ENCODE measurements around the gene DCBLD2. TPM values are rescaled to one million over a fixed set of nuclear protein-coding genes. Genes with fewer than 3 reads are reported as not detected.

The DCBLD2 gene
- total RNA-seq, 3 donors from 2014 or later (not counting 1 experiment from before 2014, with no cell fraction given), result 0.66 to 0.99 (median 0.90) TPM

- no peaks in the 10 kb centered on the region for H3K27me3 Mint-ChIP-seq (ENCODE audit: low read depth in 2 of 2)
- no peak overlapping the region for H3K4me3 ChIP-seq (ENCODE audit: low read length)
- H3K4me1 ChIP-seq (ENCODE audit: control insufficient read depth, insufficient read depth, low read length), result no peaks in the 10 kb centered on the region
- TF ChIP-seq CTCF (IDR thresholded peaks at IDR 0.05), result no peak
- WGBS (ENCODE audit: insufficient coverage), result 88% methylated on average over 5 of the region's 5 CpGs
- no peak overlapping the region for H3K27ac Mint-ChIP-seq
- no peaks in the 10 kb centered on the region for H3K27me3 ChIP-seq (ENCODE audit: control insufficient read depth, insufficient read depth, low read length)
- DNase-seq (no peak), ATAC-seq (no peak)
- H3K9me3 ChIP-seq (ENCODE audit: control insufficient read depth, insufficient read depth, low read length), result no peaks in the 10 kb centered on the region
- no peak overlapping the region for H3K4me3 Mint-ChIP-seq
- no peaks in the 10 kb centered on the region for H3K36me3 ChIP-seq (ENCODE audit: control insufficient read depth, insufficient read depth, low read length)
- intact Hi-C loops (cut with micrococcal nuclease), result loop anchor here (5.0 kb wide), 1 partner anchor 357 kb away; no protein-coding TSS in a partner anchor
- no peaks in the 10 kb centered on the region for H3K4me1 Mint-ChIP-seq
- no peaks in the 10 kb centered on the region for H3K9me3 Mint-ChIP-seq
- no peaks in the 10 kb centered on the region for H3K36me3 Mint-ChIP-seq
- H3K27ac ChIP-seq (ENCODE audit: low read length), result no peak overlapping the region
These were observed 86.6 kb downstream of the DCBLD2 start for GRCh38 chr3:98814817-98815420.

- no peak for TF ChIP-seq CTCF (IDR thresholded peaks at IDR 0.05)
- intact Hi-C loops (cut with micrococcal nuclease), result no loop called here
- no peak overlapping the region for H3K4me3 Mint-ChIP-seq
- no peaks in the 10 kb centered on the region for H3K4me1 Mint-ChIP-seq
- ATAC-seq (no peak), DNase-seq (peak in 1 of 2 donors; percentile 12)
- 49% methylated on average over 3 of the region's 5 CpGs for WGBS (ENCODE audit: insufficient coverage)
- no peaks in the 10 kb centered on the region for H3K27me3 Mint-ChIP-seq (ENCODE audit: low read depth in 2 of 2)
- Histone ChIP-seq H3K4me3 (ENCODE audit: low read length) (no peak overlapping the region), H3K36me3 (ENCODE audit: control insufficient read depth, insufficient read depth, low read length) (no peaks in the 10 kb centered on the region), H3K27me3 (ENCODE audit: control insufficient read depth, insufficient read depth, low read length) (no peaks in the 10 kb centered on the region), H3K27ac (ENCODE audit: low read length) (no peak overlapping the region), H3K4me1 (ENCODE audit: control insufficient read depth, insufficient read depth, low read length) (no peaks in the 10 kb centered on the region), H3K9me3 (ENCODE audit: control insufficient read depth, insufficient read depth, low read length) (no peaks in the 10 kb centered on the region)
- no peaks in the 10 kb centered on the region for H3K9me3 Mint-ChIP-seq
- no peak overlapping the region for H3K27ac Mint-ChIP-seq
- no peaks in the 10 kb centered on the region for H3K36me3 Mint-ChIP-seq
These were observed 88.6 kb downstream of the DCBLD2 start for GRCh38 chr3:98812851-98813374.

DNA sequence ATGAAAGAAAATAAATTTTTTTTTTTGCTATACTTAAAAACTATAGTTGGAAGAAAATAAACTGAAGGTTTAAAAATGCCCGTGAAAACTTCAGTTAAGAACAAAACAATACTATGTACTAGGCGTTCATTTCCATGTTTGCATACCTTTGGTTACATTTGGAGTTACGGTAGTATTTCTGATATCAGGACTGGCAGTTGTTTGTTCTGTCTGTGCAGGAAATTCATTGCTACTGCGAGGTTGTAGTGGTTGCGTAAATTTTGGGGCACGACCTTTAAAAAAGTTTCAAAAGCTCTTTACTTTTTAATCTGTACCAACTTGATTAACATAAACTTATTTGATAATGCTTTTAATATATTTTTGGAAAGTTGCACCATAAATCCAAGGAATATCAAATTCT lies 90.4 kb downstream of the DCBLD2 start:
- WGBS (ENCODE audit: insufficient coverage), result 64% methylated on average over 4 of the region's 6 CpGs
- Mint-ChIP-seq H3K4me3 (no peak overlapping the region), H3K9me3 (no peaks in the 10 kb centered on the region), H3K27me3 (ENCODE audit: low read depth in 2 of 2) (no peaks in the 10 kb centered on the region), H3K36me3 (no peaks in the 10 kb centered on the region), H3K27ac (no peak overlapping the region), H3K4me1 (no peaks in the 10 kb centered on the region)
- H3K27ac ChIP-seq (ENCODE audit: low read length), result no peak overlapping the region
- intact Hi-C loops (cut with micrococcal nuclease), result no loop called here
- H3K4me1 ChIP-seq (ENCODE audit: control insufficient read depth, insufficient read depth, low read length), result no peaks in the 10 kb centered on the region
- ATAC-seq (no peak), DNase-seq (no peak)
- no peak overlapping the region for H3K4me3 ChIP-seq (ENCODE audit: low read length)
- no peaks in the 10 kb centered on the region for H3K36me3 ChIP-seq (ENCODE audit: control insufficient read depth, insufficient read depth, low read length)
- H3K9me3 ChIP-seq (ENCODE audit: control insufficient read depth, insufficient read depth, low read length), result no peaks in the 10 kb centered on the region
- TF ChIP-seq CTCF (IDR thresholded peaks at IDR 0.05), result no peak
- H3K27me3 ChIP-seq (ENCODE audit: control insufficient read depth, insufficient read depth, low read length), result no peaks in the 10 kb centered on the region

- Mint-ChIP-seq H3K4me3 (no peak overlapping the region), H3K27me3 (ENCODE audit: low read depth in 2 of 2) (no peaks in the 10 kb centered on the region), H3K9me3 (no peaks in the 10 kb centered on the region), H3K27ac (no peak overlapping the region), H3K36me3 (no peaks in the 10 kb centered on the region), H3K4me1 (no peaks in the 10 kb centered on the region)
- Histone ChIP-seq H3K27me3 (ENCODE audit: control insufficient read depth, insufficient read depth, low read length) (no peaks in the 10 kb centered on the region), H3K27ac (ENCODE audit: low read length) (no peak overlapping the region), H3K4me1 (ENCODE audit: control insufficient read depth, insufficient read depth, low read length) (no peaks in the 10 kb centered on the region), H3K9me3 (ENCODE audit: control insufficient read depth, insufficient read depth, low read length) (no peaks in the 10 kb centered on the region), H3K4me3 (ENCODE audit: low read length) (no peak overlapping the region), H3K36me3 (ENCODE audit: control insufficient read depth, insufficient read depth, low read length) (no peaks in the 10 kb centered on the region)
- TF ChIP-seq CTCF (IDR thresholded peaks at IDR 0.05), result no peak
- ATAC-seq, result no peak
- DNase-seq, result no peak
- intact Hi-C loops (cut with micrococcal nuclease), result no loop called here
- 61% methylated on average over 2 of the region's 3 CpGs for WGBS (ENCODE audit: insufficient coverage)
These were observed 91.9 kb downstream of the DCBLD2 start for GRCh38 chr3:98809557-98809956.

Measured in natural killer cell (primary cell).